ENCODE measurements around the gene APOBEC3G. TPM values are rescaled to one million over a fixed set of nuclear protein-coding genes. Genes with fewer than 3 reads are reported as not detected.

The APOBEC3G gene
- total and polyA plus RNA-seq, 2 donors (not counting 1 experiment from before 2014, with no cell fraction given), result 14.3 to 22.1 TPM

DNA sequence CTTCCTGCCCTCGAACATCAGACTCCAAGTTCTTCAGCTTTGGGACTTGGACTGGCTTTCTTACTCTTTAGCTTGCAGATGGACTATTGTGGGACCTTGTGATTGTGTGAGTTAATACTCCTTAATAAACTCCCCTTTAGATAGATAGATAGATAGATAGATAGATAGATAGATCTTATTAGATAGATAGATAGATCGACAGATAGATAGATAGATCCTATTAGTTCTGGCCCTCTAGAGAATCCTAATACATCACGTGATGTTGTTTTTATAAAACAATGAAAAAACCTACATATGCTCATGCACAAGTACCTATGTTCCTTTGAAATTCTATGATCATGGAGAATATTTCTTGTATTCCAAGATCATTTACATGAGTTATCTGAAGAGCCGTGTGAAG is 43.9 kb downstream of the APOBEC3G start:
- no peaks in the 10 kb centered on the region for H3K79me2 ChIP-seq (ENCODE audit: control insufficient read depth, insufficient read depth, low read length)
- no peaks in the 10 kb centered on the region for H3K9me3 ChIP-seq (ENCODE audit: control insufficient read depth, insufficient read depth, low read depth, low read length)
- no peaks in the 10 kb centered on the region for H4K20me1 ChIP-seq (ENCODE audit: control insufficient read depth, extremely low read depth, insufficient read depth, low read length)
- H3K4me3 ChIP-seq (replicated peaks in 1 of 4; ENCODE audit: control extremely low read depth in 1 of 4, insufficient read depth in 1 of 4, low read depth in 3 of 4, low read length in 4 of 4), result no peak overlapping the region
- TF ChIP-seq, protein P1, sequence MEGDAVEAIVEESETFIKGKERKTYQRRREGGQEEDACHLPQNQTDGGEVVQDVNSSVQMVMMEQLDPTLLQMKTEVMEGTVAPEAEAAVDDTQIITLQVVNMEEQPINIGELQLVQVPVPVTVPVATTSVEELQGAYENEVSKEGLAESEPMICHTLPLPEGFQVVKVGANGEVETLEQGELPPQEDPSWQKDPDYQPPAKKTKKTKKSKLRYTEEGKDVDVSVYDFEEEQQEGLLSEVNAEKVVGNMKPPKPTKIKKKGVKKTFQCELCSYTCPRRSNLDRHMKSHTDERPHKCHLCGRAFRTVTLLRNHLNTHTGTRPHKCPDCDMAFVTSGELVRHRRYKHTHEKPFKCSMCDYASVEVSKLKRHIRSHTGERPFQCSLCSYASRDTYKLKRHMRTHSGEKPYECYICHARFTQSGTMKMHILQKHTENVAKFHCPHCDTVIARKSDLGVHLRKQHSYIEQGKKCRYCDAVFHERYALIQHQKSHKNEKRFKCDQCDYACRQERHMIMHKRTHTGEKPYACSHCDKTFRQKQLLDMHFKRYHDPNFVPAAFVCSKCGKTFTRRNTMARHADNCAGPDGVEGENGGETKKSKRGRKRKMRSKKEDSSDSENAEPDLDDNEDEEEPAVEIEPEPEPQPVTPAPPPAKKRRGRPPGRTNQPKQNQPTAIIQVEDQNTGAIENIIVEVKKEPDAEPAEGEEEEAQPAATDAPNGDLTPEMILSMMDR (conservative IDR thresholded peaks at IDR 0.05 in 1 of 2, IDR thresholded peaks at IDR 0.05 in 1 of 2; ENCODE audit: low read depth in 1 of 2, low read length in 2 of 2), result no peak
- no peak for TF ChIP-seq EZH2 (IDR thresholded peaks at IDR 0.05; ENCODE audit: low read length, missing control alignments)
- H3K36me3 ChIP-seq (ENCODE audit: control insufficient read depth, insufficient read depth, low read length), result no peaks in the 10 kb centered on the region
- H3K4me2 ChIP-seq (ENCODE audit: extremely low read depth, insufficient read depth, low read length), result no peak overlapping the region
- no peak for DNase-seq (ENCODE audit: low read depth in 2 of 2)
- peaks cover 4% of the 10 kb centered on the region for H3K27me3 ChIP-seq (ENCODE audit: control insufficient read depth, insufficient read depth, low read length)
- no peak overlapping the region for H3K27ac ChIP-seq (ENCODE audit: insufficient read depth, low read length)
- no peak overlapping the region for H2AFZ ChIP-seq (ENCODE audit: low read length)
- H3K9ac ChIP-seq (ENCODE audit: insufficient read depth, low read length), result no peak overlapping the region
- H3K4me1 ChIP-seq (ENCODE audit: control insufficient read depth, extremely low read depth, insufficient read depth, low read length), result no peaks in the 10 kb centered on the region

DNA sequence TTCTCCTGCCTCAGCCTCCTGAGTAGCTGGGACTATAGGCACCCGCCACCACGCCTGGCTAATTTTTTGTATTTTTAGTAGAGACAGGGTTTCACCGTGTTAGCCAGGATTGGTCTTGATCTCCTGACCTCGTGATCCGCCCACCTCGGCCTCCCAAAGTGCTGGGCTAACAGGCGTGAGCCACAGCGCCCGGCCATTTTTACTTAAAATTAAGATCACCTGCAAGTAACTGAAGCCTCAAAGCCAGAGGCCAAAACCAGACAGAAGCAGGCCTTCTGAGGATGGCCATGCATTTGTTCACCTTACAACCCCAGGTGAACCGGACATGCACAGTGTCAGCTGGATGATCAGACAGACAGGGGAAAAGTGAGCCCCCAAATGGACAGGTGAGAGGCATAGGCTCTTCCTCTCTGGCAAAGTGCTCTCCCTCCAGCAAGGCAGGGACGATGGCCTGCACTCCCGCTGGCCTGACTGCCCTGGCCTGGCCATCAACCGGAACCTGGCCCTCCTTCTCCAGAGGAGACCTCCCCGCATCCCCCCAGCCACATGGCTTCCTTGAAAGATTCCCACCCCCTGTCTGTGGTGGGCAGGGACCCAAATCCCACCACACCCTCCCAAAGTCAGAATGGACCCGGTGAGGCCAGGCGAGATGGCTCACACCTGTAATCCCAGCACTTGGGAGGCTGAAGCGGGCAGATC is 45.8 kb downstream of the APOBEC3G start:
- Histone ChIP-seq H3K9me3 (ENCODE audit: control insufficient read depth, insufficient read depth, low read depth, low read length) (no peaks in the 10 kb centered on the region), H3K9ac (ENCODE audit: insufficient read depth, low read length) (no peak overlapping the region), H2AFZ (ENCODE audit: low read length) (no peak overlapping the region), H3K36me3 (ENCODE audit: control insufficient read depth, insufficient read depth, low read length) (no peaks in the 10 kb centered on the region), H3K27ac (ENCODE audit: insufficient read depth, low read length) (no peak overlapping the region), H3K4me1 (ENCODE audit: control insufficient read depth, extremely low read depth, insufficient read depth, low read length) (no peaks in the 10 kb centered on the region), H3K4me2 (ENCODE audit: extremely low read depth, insufficient read depth, low read length) (no peak overlapping the region), H3K79me2 (ENCODE audit: control insufficient read depth, insufficient read depth, low read length) (no peaks in the 10 kb centered on the region), H4K20me1 (ENCODE audit: control insufficient read depth, extremely low read depth, insufficient read depth, low read length) (no peaks in the 10 kb centered on the region), H3K27me3 (ENCODE audit: control insufficient read depth, insufficient read depth, low read length) (peaks cover 4% of the 10 kb centered on the region), H3K4me3 (replicated peaks in 1 of 4; ENCODE audit: control extremely low read depth in 1 of 4, insufficient read depth in 1 of 4, low read depth in 3 of 4, low read length in 4 of 4) (no peak overlapping the region)
- TF ChIP-seq, protein P1 (conservative IDR thresholded peaks at IDR 0.05 in 1 of 2, IDR thresholded peaks at IDR 0.05 in 1 of 2; ENCODE audit: low read depth in 1 of 2, low read length in 2 of 2), result no peak
- TF ChIP-seq EZH2 (IDR thresholded peaks at IDR 0.05; ENCODE audit: low read length, missing control alignments), result no peak
- no peak for DNase-seq (ENCODE audit: low read depth in 2 of 2)

GRCh38 chr22:39123751-39124581 is 46.9 kb downstream of the APOBEC3G start:
- no peaks in the 10 kb centered on the region for H3K4me1 ChIP-seq (ENCODE audit: control insufficient read depth, extremely low read depth, insufficient read depth, low read length)
- H3K27me3 ChIP-seq (ENCODE audit: control insufficient read depth, insufficient read depth, low read length), result peaks cover 4% of the 10 kb centered on the region
- DNase-seq (ENCODE audit: low read depth in 2 of 2), result no peak
- H4K20me1 ChIP-seq (ENCODE audit: control insufficient read depth, extremely low read depth, insufficient read depth, low read length), result no peaks in the 10 kb centered on the region
- H3K9me3 ChIP-seq (ENCODE audit: control insufficient read depth, insufficient read depth, low read depth, low read length), result no peaks in the 10 kb centered on the region
- H3K9ac ChIP-seq (ENCODE audit: insufficient read depth, low read length), result no peak overlapping the region
- no peaks in the 10 kb centered on the region for H3K79me2 ChIP-seq (ENCODE audit: control insufficient read depth, insufficient read depth, low read length)
- H2AFZ ChIP-seq (ENCODE audit: low read length), result no peak overlapping the region
- H3K4me2 ChIP-seq (ENCODE audit: extremely low read depth, insufficient read depth, low read length), result no peak overlapping the region
- no peak overlapping the region for H3K4me3 ChIP-seq (replicated peaks in 1 of 4; ENCODE audit: control extremely low read depth in 1 of 4, insufficient read depth in 1 of 4, low read depth in 3 of 4, low read length in 4 of 4)
- TF ChIP-seq EZH2 (IDR thresholded peaks at IDR 0.05; ENCODE audit: low read length, missing control alignments), result no peak
- TF ChIP-seq, protein P1 (conservative IDR thresholded peaks at IDR 0.05 in 1 of 2, IDR thresholded peaks at IDR 0.05 in 1 of 2; ENCODE audit: low read depth in 1 of 2, low read length in 2 of 2), result no peak
- no peak overlapping the region for H3K27ac ChIP-seq (ENCODE audit: insufficient read depth, low read length)
- H3K36me3 ChIP-seq (ENCODE audit: control insufficient read depth, insufficient read depth, low read length), result no peaks in the 10 kb centered on the region
